HEK293T (cell line): Measurements from ENCODE around the gene IL6R.

Experiments
- CTCF ChIA-PET: fragments of 350-600 bp; formaldehyde crosslinking; extraction: SDS; loops from one replicate; lab custom pipeline; 2021; ENCODE audit warnings: antibody characterized with exemption, inconsistent platforms; lab: Yijun Ruan, JAX
- POLR2A ChIA-PET: fragments of 350-600 bp; formaldehyde crosslinking; extraction: SDS; loops from one replicate; lab custom pipeline; 2020; ENCODE audit warnings: antibody characterized with exemption, inconsistent platforms; lab: Yijun Ruan, JAX
- DNase-seq: peaks from one replicate; pipeline ENCODE4 v3.0.0; 2012; ENCODE audit warnings: mixed read lengths; ENCODE audit errors: extremely low spot score
- ARNT ChIP-seq: fragments of 450-650 bp; IDR thresholded peaks from 2 replicates; pipeline ENCODE4 v1.6.1; 2017; ENCODE audit warnings: mild to moderate bottlenecking
- BHLHE40 ChIP-seq: fragments of 450-650 bp; IDR thresholded peaks from 2 replicates; pipeline ENCODE4 v1.6.1; 2016; ENCODE audit warnings: mild to moderate bottlenecking, moderate library complexity, borderline replicate concordance
- CTBP1 ChIP-seq: fragments of 450-650 bp; IDR thresholded peaks from 2 replicates; pipeline ENCODE4 v1.6.1; 2016; ENCODE audit warnings: borderline replicate concordance
- ELF4 ChIP-seq: fragments of 450-650 bp; IDR thresholded peaks from 2 replicates; pipeline ENCODE4 v1.6.1; 2017; ENCODE audit warnings: antibody characterized with exemption
- FOXA1 ChIP-seq: fragments of 450-650 bp; IDR thresholded peaks from 2 replicates; pipeline ENCODE4 v1.6.1; 2016; ENCODE audit warnings: mild to moderate bottlenecking
- FOXK2 ChIP-seq: fragments of 450-650 bp; IDR thresholded peaks from 2 replicates; pipeline ENCODE4 v1.6.1; 2016; ENCODE audit warnings: mild to moderate bottlenecking
- FOXM1 ChIP-seq: fragments of 450-650 bp; IDR thresholded peaks from 2 replicates; pipeline ENCODE4 v1.6.1; 2017; ENCODE audit warnings: mild to moderate bottlenecking, borderline replicate concordance
- HDGF ChIP-seq: fragments of 450-650 bp; IDR thresholded peaks from 2 replicates; pipeline ENCODE4 v1.6.1; 2017; ENCODE audit warnings: antibody characterized with exemption, borderline replicate concordance
- L3MBTL2 ChIP-seq: fragments of 450-650 bp; conservative IDR thresholded peaks from 2 replicates; pipeline ENCODE4 v1.6.1; 2016; ENCODE audit warnings: mild to moderate bottlenecking
- LEF1 ChIP-seq: fragments of 450-650 bp; IDR thresholded peaks from 2 replicates; pipeline ENCODE4 v1.6.1; 2017; ENCODE audit warnings: mild to moderate bottlenecking, borderline replicate concordance
- NFRKB ChIP-seq: fragments of 450-650 bp; IDR thresholded peaks from 2 replicates; pipeline ENCODE4 v1.6.1; 2016; ENCODE audit warnings: mild to moderate bottlenecking, moderate library complexity
- SP1 ChIP-seq: fragments of 450-650 bp; IDR thresholded peaks from 2 replicates; pipeline ENCODE4 v1.6.1; 2017
- SUZ12 ChIP-seq: fragments of 450-650 bp; IDR thresholded peaks from 2 replicates; pipeline ENCODE4 v1.6.1; 2016; ENCODE audit warnings: mild to moderate bottlenecking
- TARDBP ChIP-seq: fragments of 450-650 bp; IDR thresholded peaks from 2 replicates; pipeline ENCODE4 v1.6.1; 2016
- ZNF384 ChIP-seq: fragments of 450-650 bp; IDR thresholded peaks from 2 replicates; pipeline ENCODE4 v1.6.1; 2016
- TF ChIP-seq, protein P1 (sequence below): fragments of 450-650 bp; IDR thresholded peaks from 2 replicates; pipeline ENCODE4 v1.6.1; 2016

The IL6R gene

GRCh38 chr1:154431586-154432373 lies 26.6 kb downstream of the IL6R start:
- CTCF ChIA-PET = interaction anchor here (0.6 kb wide), 1 partner anchor 37 kb away, joined by 5 read pairs; no protein-coding TSS in a partner anchor
- no peak for DNase-seq
- POLR2A ChIA-PET = no interaction called here
- TF ChIP-seq FOXA1 = no peak
- no peak for TF ChIP-seq NFRKB
- TF ChIP-seq, protein P1, sequence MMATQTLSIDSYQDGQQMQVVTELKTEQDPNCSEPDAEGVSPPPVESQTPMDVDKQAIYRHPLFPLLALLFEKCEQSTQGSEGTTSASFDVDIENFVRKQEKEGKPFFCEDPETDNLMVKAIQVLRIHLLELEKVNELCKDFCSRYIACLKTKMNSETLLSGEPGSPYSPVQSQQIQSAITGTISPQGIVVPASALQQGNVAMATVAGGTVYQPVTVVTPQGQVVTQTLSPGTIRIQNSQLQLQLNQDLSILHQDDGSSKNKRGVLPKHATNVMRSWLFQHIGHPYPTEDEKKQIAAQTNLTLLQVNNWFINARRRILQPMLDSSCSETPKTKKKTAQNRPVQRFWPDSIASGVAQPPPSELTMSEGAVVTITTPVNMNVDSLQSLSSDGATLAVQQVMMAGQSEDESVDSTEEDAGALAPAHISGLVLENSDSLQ = no peak
- no peak for TF ChIP-seq HDGF
- no peak for TF ChIP-seq ARNT
- TF ChIP-seq ZNF384 = no peak
- TF ChIP-seq ELF4 = no peak
- TF ChIP-seq LEF1 = no peak
- TF ChIP-seq L3MBTL2 = no peak
- TF ChIP-seq FOXM1 = no peak
- no peak for TF ChIP-seq TARDBP
- no peak for TF ChIP-seq BHLHE40
- no peak for TF ChIP-seq CTBP1
- no peak for TF ChIP-seq FOXK2
- TF ChIP-seq SP1 = no peak

DNA sequence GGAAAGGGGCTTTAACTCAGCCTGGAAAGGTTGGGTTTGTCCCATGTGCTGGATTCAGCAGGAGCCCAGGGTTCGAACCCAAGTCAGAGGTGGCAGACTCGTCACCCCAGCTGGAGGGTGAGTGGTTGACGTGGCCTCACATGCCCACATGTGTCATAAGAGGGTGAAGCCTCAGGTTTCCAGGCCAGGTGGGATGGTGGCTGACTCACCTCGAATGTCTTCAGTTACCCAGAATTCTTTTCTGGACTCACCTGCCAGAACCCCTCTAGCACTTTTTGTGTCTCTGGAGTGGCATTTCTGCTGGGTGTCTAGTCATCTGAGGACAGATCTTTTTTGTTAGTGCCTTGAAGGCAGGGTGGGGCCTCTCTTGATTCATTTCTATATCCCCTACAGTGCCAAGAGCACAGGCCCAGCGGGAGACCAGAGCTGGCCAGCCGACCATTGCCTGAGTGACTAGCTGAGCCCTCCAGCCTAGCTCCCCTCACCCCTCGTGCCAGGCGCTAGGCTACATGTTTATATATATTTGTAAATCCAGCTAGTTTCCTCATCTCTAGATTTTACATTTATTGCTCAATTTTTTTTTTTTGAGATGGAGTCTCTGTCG lies 28.1 kb downstream of the IL6R start:
- CTCF ChIA-PET = interaction anchor here (0.9 kb wide), 1 partner anchor 33 kb away, joined by 3 read pairs; no protein-coding TSS in a partner anchor
- POLR2A ChIA-PET = no interaction called here
- no peak for TF ChIP-seq L3MBTL2
- DNase-seq = no peak

- DNase-seq = no peak
- ChIA-PET CTCF (no interaction called here), POLR2A (no interaction called here)
- no peak for TF ChIP-seq TARDBP
- no peak for TF ChIP-seq L3MBTL2
- TF ChIP-seq FOXK2 = no peak
- no peak for TF ChIP-seq FOXM1
- no peak for TF ChIP-seq HDGF
- TF ChIP-seq BHLHE40 = no peak
- no peak for TF ChIP-seq CTBP1
- no peak for TF ChIP-seq NFRKB
- TF ChIP-seq FOXA1 = no peak
- TF ChIP-seq LEF1 = no peak
Observed at GRCh38 chr1:154434346-154435085, 29.4 kb downstream of the IL6R start.

GRCh38 chr1:154435599-154436200 lies 30.6 kb downstream of the IL6R start:
- DNase-seq = no peak
- CTCF ChIA-PET = no interaction called here
- no peak for TF ChIP-seq TARDBP
- TF ChIP-seq NFRKB = no peak
- no peak for TF ChIP-seq HDGF
- TF ChIP-seq ARNT = no peak
- no peak for TF ChIP-seq FOXA1
- no peak for TF ChIP-seq L3MBTL2
- TF ChIP-seq ZNF384 = no peak
- no peak for TF ChIP-seq SP1
- no peak for TF ChIP-seq FOXM1
- TF ChIP-seq, protein P1 = no peak
- TF ChIP-seq SUZ12 = no peak
- no peak for TF ChIP-seq LEF1
- TF ChIP-seq CTBP1 = no peak
- TF ChIP-seq FOXK2 = no peak
- POLR2A ChIA-PET = no interaction called here

- no peak for DNase-seq
- ChIA-PET CTCF (no interaction called here), POLR2A (no interaction called here)
- no peak for TF ChIP-seq FOXM1
- no peak for TF ChIP-seq ARNT
- TF ChIP-seq, protein P1 = no peak
Observed at GRCh38 chr1:154436433-154436832, 31.3 kb downstream of the IL6R start.
